GM12891 (cell line): Measurements from ENCODE around the gene AAMP.

Source experiments
- DNase-seq: peaks from one replicate; pipeline ENCODE4 v3.0.0; 2011; ENCODE audit warnings: low spot score; ENCODE audit not compliant: insufficient read length
- FAIRE-seq: peaks from 2 replicates; lab custom pipeline; 2011; peaks lifted over from hg19 to GRCh38; lab: Jason Lieb, UNC
- PAX5 ChIP-seq: IDR thresholded peaks from 2 replicates; pipeline ENCODE4 v1.6.1; 2011; ENCODE audit warnings: low read length, moderate library complexity, mild to moderate bottlenecking; ENCODE audit not compliant: insufficient read depth, severe bottlenecking
- POLR2A ChIP-seq: IDR thresholded peaks from 2 replicates; pipeline ENCODE4 v1.6.1; 2011; ENCODE audit warnings: low read depth, low read length, control low read depth
- POLR2AphosphoS5 ChIP-seq: IDR thresholded peaks from 2 replicates; pipeline ENCODE4 v1.6.1; 2011; ENCODE audit warnings: low read depth, low read length, control low read depth
- POU2F2 ChIP-seq: IDR thresholded peaks from 2 replicates; pipeline ENCODE4 v1.6.1; 2011; ENCODE audit warnings: low read depth, mild to moderate bottlenecking, control low read depth, low read length, moderate library complexity
- SPI1 ChIP-seq: IDR thresholded peaks from 2 replicates; pipeline ENCODE4 v1.6.1; 2011; ENCODE audit warnings: low read depth, low read length, control low read depth
- TAF1 ChIP-seq: IDR thresholded peaks from 2 replicates; pipeline ENCODE4 v1.6.1; 2011; ENCODE audit warnings: low read depth, low read length, control low read depth

The AAMP gene

GRCh38 chr2:218310853-218311540 lies 41.1 kb upstream of the AAMP start:
- DNase-seq = no peak
- TF ChIP-seq POLR2A (no peak), PAX5 (no peak), TAF1 (no peak)
- no peak for FAIRE-seq

- no peak for TF ChIP-seq POU2F2
- TF ChIP-seq PAX5 = no peak
- TF ChIP-seq TAF1 = no peak
- TF ChIP-seq SPI1 = no peak
- TF ChIP-seq POLR2AphosphoS5 = no peak
- TF ChIP-seq POLR2A = no peak
- DNase-seq = no peak
- no peak for FAIRE-seq
These were observed 37.6 kb upstream of the AAMP start for GRCh38 chr2:218307415-218308090.

- DNase-seq = no peak
- no peak for FAIRE-seq
- TF ChIP-seq SPI1 (no peak), POLR2AphosphoS5 (no peak), POU2F2 (no peak), POLR2A (no peak), TAF1 (no peak), PAX5 (no peak)
These were observed 36.4 kb upstream of the AAMP start for GRCh38 chr2:218306184-218306920.

GRCh38 chr2:218305383-218305782 lies 35.4 kb upstream of the AAMP start:
- no peak for TF ChIP-seq SPI1
- DNase-seq = no peak
- no peak for FAIRE-seq

- no peak for TF ChIP-seq TAF1
- TF ChIP-seq POLR2A = no peak
- no peak for TF ChIP-seq SPI1
- TF ChIP-seq POLR2AphosphoS5 = no peak
- TF ChIP-seq POU2F2 = 0 out of 2 replicates have a peak, but pooled peaks have one; percentile 13
- no peak for TF ChIP-seq PAX5
- peak; percentile 96 for FAIRE-seq
- no peak for DNase-seq
These were observed 31.4 kb upstream of the AAMP start for GRCh38 chr2:218301176-218301819.

GRCh38 chr2:218300141-218300540 lies 30.2 kb upstream of the AAMP start:
- DNase-seq (no peak), FAIRE-seq (no peak)
- TF ChIP-seq PAX5 = no peak
- TF ChIP-seq TAF1 = no peak
- TF ChIP-seq POLR2AphosphoS5 = no peak
- no peak for TF ChIP-seq SPI1
- no peak for TF ChIP-seq POU2F2
- TF ChIP-seq POLR2A = no peak

- no peak for FAIRE-seq
- DNase-seq = no peak
- TF ChIP-seq TAF1 (no peak), SPI1 (no peak), POLR2AphosphoS5 (no peak)
These were observed 28.5 kb upstream of the AAMP start for GRCh38 chr2:218298314-218298875.

GRCh38 chr2:218296847-218297246 lies 26.9 kb upstream of the AAMP start:
- no peak for TF ChIP-seq POLR2A
- FAIRE-seq = no peak

GRCh38 chr2:218296200-218296599 lies 26.3 kb upstream of the AAMP start:
- FAIRE-seq (no peak), DNase-seq (no peak)
- TF ChIP-seq POLR2AphosphoS5 (no peak), SPI1 (no peak), POU2F2 (no peak)

More at GRCh38 chr2:218296847-218297246, 26.9 kb upstream of the AAMP start:
- DNase-seq = no peak

- DNase-seq = no peak
- no peak for FAIRE-seq
- TF ChIP-seq POLR2AphosphoS5 = no peak
- no peak for TF ChIP-seq SPI1
- no peak for TF ChIP-seq TAF1
- no peak for TF ChIP-seq POLR2A
These were observed 25.1 kb upstream of the AAMP start for GRCh38 chr2:218295029-218295428.
